Measurements from ENCODE around the gene NAP1L4. TPM values are rescaled to one million over a fixed set of nuclear protein-coding genes. Genes with fewer than 3 reads are reported as not detected.
A peak's percentile ranks its signal among the peaks of the same experiment; 100 is the strongest.

Gene NAP1L4
- total RNA-seq, 1 experiment from 2014 or later, result 144 TPM

DNA sequence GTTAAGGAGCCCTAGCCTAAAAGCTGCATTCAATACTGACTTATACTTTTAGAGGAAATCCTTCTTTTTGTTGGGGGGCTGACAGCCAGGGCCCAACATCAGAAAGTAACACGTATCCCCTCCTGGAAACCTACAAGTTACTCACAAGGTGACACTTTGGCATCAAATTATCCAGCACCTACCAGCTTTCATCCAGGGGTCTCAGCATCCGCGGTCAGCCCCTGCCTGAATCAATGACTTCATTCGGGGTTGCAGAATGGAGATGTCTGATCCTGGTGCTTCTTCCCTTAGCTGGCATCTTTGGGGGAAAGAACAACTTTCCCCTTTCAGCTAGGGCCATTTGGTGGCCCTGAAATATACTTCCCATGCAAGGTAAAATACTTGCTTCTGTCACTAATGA, 5.3 kb upstream of the NAP1L4 start:
- Histone ChIP-seq H3K4me3 (replicated peaks in 1 of 2; ENCODE audit: low read depth in 1 of 2, low read length in 2 of 2) (no peak overlapping the region), H3K36me3 (ENCODE audit: control insufficient read depth in 1 of 2, insufficient read depth in 2 of 2, low read length in 2 of 2) (peaks cover 7 to 18% of the 10 kb centered on the region in 2 experiments; a peak in 2 of 4 replicates), H3K9ac (ENCODE audit: low read length) (no peak overlapping the region), H2AFZ (ENCODE audit: low read depth, low read length, poor library complexity, severe bottlenecking) (no peak overlapping the region), H4K20me1 (ENCODE audit: insufficient read depth) (no peaks in the 10 kb centered on the region), H3K4me1 (ENCODE audit: control insufficient read depth in 1 of 2, insufficient read depth in 2 of 2, low read length in 2 of 2) (peaks cover 0 to 9% of the 10 kb centered on the region in 2 experiments; a peak in 3 of 4 replicates), H3K27me3 (ENCODE audit: insufficient read depth, low read length) (no peaks in the 10 kb centered on the region), H3K9me2 (ENCODE audit: insufficient read depth) (no peaks in the 10 kb centered on the region), H3K4me2 (ENCODE audit: low read length) (no peak overlapping the region), H3K79me2 (ENCODE audit: insufficient read depth, low read length) (no peaks in the 10 kb centered on the region), H3K27ac (ENCODE audit: low read depth, low read length) (no peak overlapping the region), H3K9me3 (ENCODE audit: control insufficient read depth in 1 of 2, insufficient read depth in 1 of 2, low read depth in 1 of 2, low read length in 2 of 2) (no peaks in the 10 kb centered on the region)
- ChIA-PET RAD21 (ENCODE audit: low non-redundant PET in 1 of 2, low total read pairs in 2 of 2, uncharacterized antibody in 2 of 2, unreplicated experiment in 2 of 2) (no interaction called here), CTCF (interaction anchor here (1.4 kb wide), 1 partner anchor 22 kb away, joined by 4 read pairs; no protein-coding TSS in a partner anchor), POLR2A (no interaction called here)
- intact Hi-C loops (cut with micrococcal nuclease), result no loop called here
- BruUV-seq (replicated peaks), result no TSS peak
- TF ChIP-seq POLR2AphosphoS5 (IDR thresholded peaks at IDR 0.05; ENCODE audit: low read depth, low read length) (no peak), EZH2 (IDR thresholded peaks at IDR 0.05) (no peak), EZH2phosphoT487 (IDR thresholded peaks at IDR 0.05; ENCODE audit: borderline replicate concordance) (no peak), RAD21 (IDR thresholded peaks at IDR 0.05; ENCODE audit: low read depth) (no peak)
- TF ChIP-seq, protein P1, sequence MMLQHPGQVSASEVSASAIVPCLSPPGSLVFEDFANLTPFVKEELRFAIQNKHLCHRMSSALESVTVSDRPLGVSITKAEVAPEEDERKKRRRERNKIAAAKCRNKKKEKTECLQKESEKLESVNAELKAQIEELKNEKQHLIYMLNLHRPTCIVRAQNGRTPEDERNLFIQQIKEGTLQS (IDR thresholded peaks at IDR 0.05), result no peak
- ATAC-seq, result no peak
- no peak for DNase-seq (ENCODE audit: low read depth, low spot score)

DNA sequence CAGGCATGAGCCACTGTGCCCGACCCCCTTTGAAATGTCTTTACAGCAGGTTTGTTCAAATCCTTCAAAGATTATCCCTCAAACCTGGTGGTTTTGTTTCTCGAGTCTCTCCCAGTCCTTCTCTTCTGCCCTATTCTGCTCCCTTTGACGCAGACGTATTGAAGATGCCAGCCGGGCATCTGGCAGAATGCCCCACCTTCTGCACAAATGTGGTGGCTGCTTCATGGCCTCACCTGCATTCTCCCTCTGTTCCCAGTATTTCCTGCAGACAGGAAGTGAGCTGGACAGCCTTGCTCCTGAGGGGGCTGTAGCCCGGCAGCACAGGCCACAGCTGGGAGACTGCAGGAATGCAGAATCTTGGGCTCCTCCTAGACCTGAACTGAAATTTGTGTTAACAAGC, 4.8 kb upstream of the NAP1L4 start:
- Histone ChIP-seq H3K4me1 (ENCODE audit: control insufficient read depth in 1 of 2, insufficient read depth in 2 of 2, low read length in 2 of 2) (peaks cover 0 to 9% of the 10 kb centered on the region in 2 experiments; a peak in 3 of 4 replicates), H3K4me3 (replicated peaks in 1 of 2; ENCODE audit: low read depth in 1 of 2, low read length in 2 of 2) (no peak overlapping the region), H2AFZ (ENCODE audit: low read depth, low read length, poor library complexity, severe bottlenecking) (no peak overlapping the region), H3K9me2 (ENCODE audit: insufficient read depth) (no peaks in the 10 kb centered on the region), H3K79me2 (ENCODE audit: insufficient read depth, low read length) (no peaks in the 10 kb centered on the region), H3K4me2 (ENCODE audit: low read length) (no peak overlapping the region), H3K27ac (ENCODE audit: low read depth, low read length) (no peak overlapping the region), H3K36me3 (ENCODE audit: control insufficient read depth in 1 of 2, insufficient read depth in 2 of 2, low read length in 2 of 2) (peaks cover 5 to 17% of the 10 kb centered on the region in 2 experiments; a peak in 2 of 4 replicates), H3K9ac (ENCODE audit: low read length) (no peak overlapping the region), H3K27me3 (ENCODE audit: insufficient read depth, low read length) (no peaks in the 10 kb centered on the region), H4K20me1 (ENCODE audit: insufficient read depth) (no peaks in the 10 kb centered on the region), H3K9me3 (ENCODE audit: control insufficient read depth in 1 of 2, insufficient read depth in 1 of 2, low read depth in 1 of 2, low read length in 2 of 2) (no peaks in the 10 kb centered on the region)
- BruUV-seq (replicated peaks), result no TSS peak
- no peak for ATAC-seq
- ChIA-PET RAD21 (ENCODE audit: low non-redundant PET in 1 of 2, low total read pairs in 2 of 2, uncharacterized antibody in 2 of 2, unreplicated experiment in 2 of 2) (no interaction called here), POLR2A (no interaction called here), CTCF (interaction anchor here (1.4 kb wide), 1 partner anchor 22 kb away, joined by 4 read pairs; no protein-coding TSS in a partner anchor)
- TF ChIP-seq, protein P1 (IDR thresholded peaks at IDR 0.05), result no peak
- TF ChIP-seq SP1 (IDR thresholded peaks at IDR 0.05; ENCODE audit: low read depth) (no peak), JUND (IDR thresholded peaks at IDR 0.05) (no peak), POLR2AphosphoS5 (IDR thresholded peaks at IDR 0.05; ENCODE audit: low read depth, low read length) (peak; percentile 6; the same call in 1 of the 2 replicates), YY1 (IDR thresholded peaks at IDR 0.05; ENCODE audit: extremely low read depth, insufficient replicate concordance, low read depth, low read length) (no peak), POLR2A (IDR thresholded peaks at IDR 0.05; ENCODE audit: borderline replicate concordance, extremely low read depth, insufficient read depth, insufficient read length) (no peak), ELF1 (IDR thresholded peaks at IDR 0.05; ENCODE audit: borderline replicate concordance, low read depth) (no peak), EZH2phosphoT487 (IDR thresholded peaks at IDR 0.05; ENCODE audit: borderline replicate concordance) (no peak)
- DNase-seq (ENCODE audit: low read depth, low spot score), result no peak
- intact Hi-C loops (cut with micrococcal nuclease), result no loop called here

All from HCT116 (cell line).